ENCODE results near the gene LIMCH1. TPM values are rescaled to one million over a fixed set of nuclear protein-coding genes. Genes with fewer than 3 reads are reported as not detected.

The LIMCH1 gene
- total RNA-seq, 2 donors from 2014 or later = 4.7 to 14.4 TPM

GRCh38 chr4:41572956-41573355 lies 35.0 kb downstream of the LIMCH1 start:
- no peaks in the 10 kb centered on the region for H3K27me3 ChIP-seq
- no peak overlapping the region for H3K9ac ChIP-seq (ENCODE audit: low read depth in 2 of 2, low read length in 2 of 2)
- H3K4me3 ChIP-seq = no peak overlapping the region
- no peaks in the 10 kb centered on the region for H3K4me1 ChIP-seq
- TF ChIP-seq CTCF (IDR thresholded peaks at IDR 0.05) = no peak
- intact Hi-C loops (cut with DNase I) = no loop called here
- H3K36me3 ChIP-seq = no peaks in the 10 kb centered on the region
- no peak for DNase-seq
- H3K27ac ChIP-seq = no peak overlapping the region
- no peaks in the 10 kb centered on the region for H3K9me3 ChIP-seq

GRCh38 chr4:41573502-41574001 lies 35.6 kb downstream of the LIMCH1 start:
- TF ChIP-seq CTCF (IDR thresholded peaks at IDR 0.05) = no peak
- H3K9me3 ChIP-seq = no peaks in the 10 kb centered on the region
- no peak for DNase-seq
- no peak overlapping the region for H3K9ac ChIP-seq (ENCODE audit: low read depth in 2 of 2, low read length in 2 of 2)
- no peak overlapping the region for H3K4me3 ChIP-seq
- no peaks in the 10 kb centered on the region for H3K36me3 ChIP-seq
- H3K27ac ChIP-seq = no peak overlapping the region
- intact Hi-C loops (cut with DNase I) = no loop called here
- no peaks in the 10 kb centered on the region for H3K27me3 ChIP-seq
- H3K4me1 ChIP-seq = no peaks in the 10 kb centered on the region

GRCh38 chr4:41575207-41575606 lies 37.2 kb downstream of the LIMCH1 start:
- no peaks in the 10 kb centered on the region for H3K4me1 ChIP-seq
- H3K27ac ChIP-seq = no peak overlapping the region
- intact Hi-C loops (cut with DNase I) = no loop called here
- no peak for DNase-seq
- H3K27me3 ChIP-seq = no peaks in the 10 kb centered on the region
- no peaks in the 10 kb centered on the region for H3K9me3 ChIP-seq
- H3K9ac ChIP-seq (ENCODE audit: low read depth in 2 of 2, low read length in 2 of 2) = no peak overlapping the region
- H3K4me3 ChIP-seq = no peak overlapping the region
- no peaks in the 10 kb centered on the region for H3K36me3 ChIP-seq
- no peak for TF ChIP-seq CTCF (IDR thresholded peaks at IDR 0.05)

- H3K9me3 ChIP-seq = no peaks in the 10 kb centered on the region
Observed at GRCh38 chr4:41575665-41576064, 37.7 kb downstream of the LIMCH1 start.

GRCh38 chr4:41579043-41579442 lies 41.1 kb downstream of the LIMCH1 start:
- Histone ChIP-seq H3K27me3 (no peaks in the 10 kb centered on the region), H3K4me1 (no peaks in the 10 kb centered on the region), H3K9me3 (no peaks in the 10 kb centered on the region), H3K36me3 (no peaks in the 10 kb centered on the region), H3K27ac (no peak overlapping the region), H3K4me3 (no peak overlapping the region), H3K9ac (ENCODE audit: low read depth in 2 of 2, low read length in 2 of 2) (no peak overlapping the region)
- no peak for DNase-seq
- no peak for TF ChIP-seq CTCF (IDR thresholded peaks at IDR 0.05)
- intact Hi-C loops (cut with DNase I) = no loop called here

More at GRCh38 chr4:41575665-41576064, 37.7 kb downstream of the LIMCH1 start:
- H3K27me3 ChIP-seq = no peaks in the 10 kb centered on the region
- no peak overlapping the region for H3K4me3 ChIP-seq
- no peaks in the 10 kb centered on the region for H3K36me3 ChIP-seq
- H3K9ac ChIP-seq (ENCODE audit: low read depth in 2 of 2, low read length in 2 of 2) = no peak overlapping the region
- intact Hi-C loops (cut with DNase I) = no loop called here
- no peak overlapping the region for H3K27ac ChIP-seq
- DNase-seq = no peak
- TF ChIP-seq CTCF (IDR thresholded peaks at IDR 0.05) = no peak
- H3K4me1 ChIP-seq = no peaks in the 10 kb centered on the region
